H1 (cell line): ENCODE measurements around the gene MITF.

Source experiments
- BACH1 ChIP-seq: IDR thresholded peaks from 2 replicates; pipeline ENCODE4 v1.6.1; 2012; ENCODE audit warnings: low read length, improper control_type of control experiment
- CHD1 ChIP-seq: IDR thresholded peaks from 2 replicates; pipeline ENCODE4 v1.6.1; 2012; ENCODE audit warnings: low read depth, low read length, improper control_type of control experiment
- CTCF ChIP-seq, 3 experiments: IDR thresholded peaks; 1 replicate in 2 of 3; 2 replicates in 1 of 3; pipeline versions ENCODE4 v1.5.1 to v1.6.1; 2011; ENCODE audit warnings: low read length in 3 of 3, mild to moderate bottlenecking in 3 of 3, inconsistent platforms in 2 of 3, low read depth in 1 of 3, moderate library complexity in 1 of 3; ENCODE audit not compliant: insufficient read depth in 1 of 3; ENCODE audit errors: control extremely low read depth in 1 of 3
- RBBP5 ChIP-seq: IDR thresholded peaks from 2 replicates; pipeline ENCODE4 v1.7.1; 2012; ENCODE audit warnings: low read depth, mild to moderate bottlenecking, inconsistent platforms, low read length, moderate library complexity, borderline replicate concordance
- SIN3A ChIP-seq, 2 experiments: IDR thresholded peaks in 1 of 2; conservative IDR thresholded peaks in 1 of 2; 2 replicates each; pipeline ENCODE4 v1.6.1; 2011 to 2012; ENCODE audit warnings: low read length in 2 of 2, improper control_type of control experiment in 1 of 2, low read depth in 1 of 2, mild to moderate bottlenecking in 1 of 2

- TF ChIP-seq CTCF (IDR thresholded peaks at IDR 0.05; ENCODE audit: control extremely low read depth in 1 of 3, insufficient read depth in 1 of 3, low read depth in 1 of 3, low read length in 3 of 3) (no peak), CHD1 (no peak), RBBP5 (no peak), BACH1 (no peak), SIN3A (conservative IDR thresholded peaks at IDR 0.05 in 1 of 2, IDR thresholded peaks at IDR 0.05 in 1 of 2; ENCODE audit: low read depth in 1 of 2, low read length in 2 of 2) (no peak)
Observed at GRCh38 chr3:69871251-69871650, 132.0 kb downstream of the MITF start.
